Smooth muscle cell (in vitro differentiated cells): ENCODE measurements around the gene MRPS11. TPM values are rescaled to one million over a fixed set of nuclear protein-coding genes. Genes with fewer than 3 reads are reported as not detected.
"Not testable (repeated sequence)": the region's sequence is repeated elsewhere in the genome, so short reads cannot be mapped to it uniquely, and the experiment has no call there.

Experiments
- DNase-seq: peaks from one replicate; lab custom pipeline; 2025; ENCODE audit not compliant: unreplicated experiment; lab: John Stamatoyannopoulos, UW
- H2AFZ ChIP-seq: fragments of 200-600 bp; sonication (generic); 2 replicates; pipeline ENCODE4 v1.6.0; 2016; ENCODE audit warnings: antibody characterized with exemption, low read depth, mild to moderate bottlenecking
- H3F3A ChIP-seq: fragments of 200-600 bp; sonication (generic); 2 replicates; pipeline ENCODE4 v1.6.0; 2017; ENCODE audit warnings: antibody characterized with exemption, low read depth
- H3K27ac ChIP-seq: fragments of 200-600 bp; sonication (generic); 2 replicates; pipeline ENCODE4 v1.5.1; 2016; ENCODE audit warnings: low read depth, mild to moderate bottlenecking
- H3K27me3 ChIP-seq: fragments of 200-600 bp; sonication (generic); 2 replicates; pipeline ENCODE4 v1.6.1; 2016; ENCODE audit warnings: low read depth, mild to moderate bottlenecking
- H3K36me3 ChIP-seq: fragments of 200-600 bp; sonication (generic); 2 replicates; pipeline ENCODE4 v1.5.1; 2016; ENCODE audit warnings: low read depth
- H3K4me1 ChIP-seq: fragments of 200-600 bp; sonication (generic); 2 replicates; pipeline ENCODE4 v1.5.1; 2016; ENCODE audit warnings: low read depth
- H3K4me2 ChIP-seq: fragments of 200-600 bp; sonication (generic); 2 replicates; pipeline ENCODE4 v1.6.0; 2016; ENCODE audit warnings: mild to moderate bottlenecking
- H3K4me3 ChIP-seq: fragments of 200-600 bp; sonication (generic); 2 replicates; pipeline ENCODE4 v1.5.1; 2016; ENCODE audit warnings: mild to moderate bottlenecking
- H3K79me2 ChIP-seq: fragments of 200-600 bp; sonication (generic); 2 replicates; pipeline ENCODE4 v1.6.0; 2016; ENCODE audit warnings: low read depth, mild to moderate bottlenecking
- H3K9ac ChIP-seq: fragments of 200-600 bp; sonication (generic); 2 replicates; pipeline ENCODE4 v1.6.0; 2016; ENCODE audit warnings: low read depth
- H3K9me3 ChIP-seq: fragments of 200-600 bp; sonication (generic); replicated peaks from 2 replicates; pipeline ENCODE4 v1.5.1; 2016; ENCODE audit warnings: low read depth
- H4K20me1 ChIP-seq: fragments of 200-600 bp; sonication (generic); 2 replicates; pipeline ENCODE4 v1.6.0; 2016; ENCODE audit warnings: low read depth
- whole genome bisulfite sequencing: methylation state at CpG from one replicate; pipeline ENCODE4 v1.1.7; 2016; ENCODE audit warnings: low lambda C conversion rate; 5-methylcytosine and 5-hydroxymethylcytosine counted together
- polyA plus RNA-seq: library from polyadenylated mRNA; unstranded; fragments of >200 nt; fragmentation: Nextera tagmentation; extraction: Ambion mirVana; gene quantifications from 2 replicates; pipeline ENCODE4 v1.2.1, GENCODE V29; 2016
- total RNA-seq: library from RNA; depleted of rRNA; stranded (reverse); fragments of >200 nt; gene quantifications from 2 replicates; pipeline ENCODE4 v1.2.3, GENCODE V29; 2014
- TF ChIP-seq, protein P1 (sequence below): fragments of 200-600 bp; sonication (generic); IDR thresholded peaks from 2 replicates; pipeline ENCODE4 v1.5.1; 2017; ENCODE audit warnings: borderline replicate concordance, mild to moderate bottlenecking, antibody characterized with exemption; ENCODE audit not compliant: insufficient read depth, poor library complexity, severe bottlenecking

Gene MRPS11
- total and polyA plus RNA-seq, 2 experiments from 2014 or later = 39.1 to 69.1 TPM

DNA sequence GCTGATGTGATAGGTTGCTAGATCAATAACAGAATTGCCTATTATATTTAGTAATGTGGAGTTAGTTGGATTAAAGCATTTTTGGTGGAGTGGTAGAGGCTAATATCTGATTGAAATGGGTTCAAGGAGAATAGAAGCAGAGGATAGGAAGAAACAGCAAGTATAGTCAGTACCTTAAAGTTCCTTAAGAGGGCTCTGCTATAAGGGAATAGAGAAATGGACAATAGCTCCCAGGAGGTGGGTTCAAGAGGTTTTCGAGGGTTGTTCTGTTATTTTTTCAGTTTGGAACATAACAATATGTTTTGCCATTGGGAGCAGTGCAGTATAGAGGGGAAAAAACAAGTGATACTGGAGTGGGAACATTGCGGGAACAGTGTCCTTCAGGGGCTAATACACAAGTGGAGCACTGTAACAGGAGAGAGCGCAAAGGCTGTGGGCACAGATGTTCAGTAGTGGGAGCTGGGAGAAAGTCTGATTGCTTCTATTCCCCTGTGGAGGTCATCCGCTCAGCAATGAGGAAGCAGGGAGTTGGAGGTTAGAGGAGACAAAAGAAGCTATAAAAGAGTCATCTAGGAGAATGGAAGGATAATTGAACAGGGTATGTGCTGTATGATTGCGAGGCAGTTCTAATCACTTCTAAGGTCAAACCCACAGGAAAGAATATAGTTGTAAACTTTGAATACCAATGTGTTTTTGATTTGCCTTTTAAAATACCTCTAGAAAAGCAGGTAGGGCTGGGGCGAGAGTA lies 3.3 kb downstream of the MRPS11 start:
- no peaks in the 10 kb centered on the region for H3F3A ChIP-seq
- H3K36me3 ChIP-seq = no peaks in the 10 kb centered on the region
- 96% methylated on average over 6 of the region's 6 CpGs for WGBS
- H3K9ac ChIP-seq = no peak overlapping the region
- H3K9me3 ChIP-seq = no peaks in the 10 kb centered on the region
- H3K27me3 ChIP-seq = no peaks in the 10 kb centered on the region
- DNase-seq = no peak
- H3K4me2 ChIP-seq = no peak overlapping the region
- no peaks in the 10 kb centered on the region for H4K20me1 ChIP-seq
- no peak overlapping the region for H3K4me3 ChIP-seq
- no peak overlapping the region for H3K27ac ChIP-seq
- peaks cover 21% of the 10 kb centered on the region for H3K79me2 ChIP-seq
- no peak overlapping the region for H2AFZ ChIP-seq
- TF ChIP-seq, protein P1, sequence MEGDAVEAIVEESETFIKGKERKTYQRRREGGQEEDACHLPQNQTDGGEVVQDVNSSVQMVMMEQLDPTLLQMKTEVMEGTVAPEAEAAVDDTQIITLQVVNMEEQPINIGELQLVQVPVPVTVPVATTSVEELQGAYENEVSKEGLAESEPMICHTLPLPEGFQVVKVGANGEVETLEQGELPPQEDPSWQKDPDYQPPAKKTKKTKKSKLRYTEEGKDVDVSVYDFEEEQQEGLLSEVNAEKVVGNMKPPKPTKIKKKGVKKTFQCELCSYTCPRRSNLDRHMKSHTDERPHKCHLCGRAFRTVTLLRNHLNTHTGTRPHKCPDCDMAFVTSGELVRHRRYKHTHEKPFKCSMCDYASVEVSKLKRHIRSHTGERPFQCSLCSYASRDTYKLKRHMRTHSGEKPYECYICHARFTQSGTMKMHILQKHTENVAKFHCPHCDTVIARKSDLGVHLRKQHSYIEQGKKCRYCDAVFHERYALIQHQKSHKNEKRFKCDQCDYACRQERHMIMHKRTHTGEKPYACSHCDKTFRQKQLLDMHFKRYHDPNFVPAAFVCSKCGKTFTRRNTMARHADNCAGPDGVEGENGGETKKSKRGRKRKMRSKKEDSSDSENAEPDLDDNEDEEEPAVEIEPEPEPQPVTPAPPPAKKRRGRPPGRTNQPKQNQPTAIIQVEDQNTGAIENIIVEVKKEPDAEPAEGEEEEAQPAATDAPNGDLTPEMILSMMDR = no peak
- peaks cover 14% of the 10 kb centered on the region for H3K4me1 ChIP-seq

DNA sequence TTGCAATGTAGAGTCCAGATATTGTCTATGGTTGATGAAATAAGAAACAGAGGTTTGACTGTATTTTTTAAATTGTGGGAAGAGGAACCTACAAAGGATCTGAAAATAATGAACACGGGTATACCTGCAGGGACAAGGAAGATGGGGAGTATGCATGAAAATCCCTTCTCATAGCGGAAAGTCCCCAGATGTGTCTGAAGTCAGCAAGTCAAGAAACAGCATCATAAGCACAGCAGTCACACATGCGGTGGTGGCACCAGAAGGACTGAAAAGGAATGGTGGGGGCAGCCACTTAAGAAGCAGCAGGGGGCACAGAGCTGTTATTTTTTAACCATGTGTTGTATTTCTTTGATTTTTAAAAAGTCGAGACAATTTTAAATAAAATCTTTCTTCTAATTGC lies 4.7 kb downstream of the MRPS11 start:
- H3K27me3 ChIP-seq = no peaks in the 10 kb centered on the region
- H3K79me2 ChIP-seq = peaks cover 7% of the 10 kb centered on the region
- H3K4me2 ChIP-seq = no peak overlapping the region
- no peaks in the 10 kb centered on the region for H3K36me3 ChIP-seq
- H3K4me3 ChIP-seq = no peak overlapping the region
- H3K9me3 ChIP-seq = no peaks in the 10 kb centered on the region
- H2AFZ ChIP-seq = no peak overlapping the region
- no peaks in the 10 kb centered on the region for H4K20me1 ChIP-seq
- H3F3A ChIP-seq = no peaks in the 10 kb centered on the region
- TF ChIP-seq, protein P1 = no peak
- no peak for DNase-seq
- peaks cover 6% of the 10 kb centered on the region for H3K4me1 ChIP-seq
- WGBS = 98% methylated on average over 4 of the region's 4 CpGs
- H3K9ac ChIP-seq = no peak overlapping the region
- H3K27ac ChIP-seq = no peak overlapping the region

DNA sequence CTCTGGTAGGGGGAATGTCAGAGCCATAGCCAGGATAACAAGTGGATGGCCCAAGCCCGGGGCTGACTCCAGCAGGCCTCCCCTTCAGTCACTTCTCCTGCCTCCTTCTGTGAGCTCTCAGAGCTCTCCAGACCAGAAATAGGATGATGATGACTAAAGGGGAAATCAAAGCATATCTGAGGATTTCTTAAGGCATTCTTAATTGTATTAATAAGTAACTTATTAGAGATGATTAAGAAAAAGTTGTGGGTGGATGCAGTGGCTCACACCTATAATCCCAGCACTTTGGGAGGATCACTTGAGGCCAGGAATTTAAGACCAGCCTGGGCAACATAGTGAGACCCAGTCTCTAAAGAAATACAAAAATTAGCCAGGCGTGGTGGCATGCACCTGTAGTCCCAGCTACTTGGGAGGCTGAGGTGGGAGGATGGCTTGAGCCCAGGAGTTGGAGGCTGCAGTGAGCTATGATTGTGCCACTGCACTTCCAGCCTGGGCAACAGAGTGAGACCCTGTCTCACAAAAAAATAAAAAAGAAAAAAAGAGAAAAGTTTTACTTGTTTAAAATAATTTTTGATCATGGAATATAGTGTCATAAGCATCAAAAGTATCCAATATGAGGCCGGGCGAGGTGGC lies 6.3 kb downstream of the MRPS11 start:
- H3K36me3 ChIP-seq, H3F3A ChIP-seq, H3K4me2 ChIP-seq, DNase-seq, H2AFZ ChIP-seq, H3K9ac ChIP-seq, H3K79me2 ChIP-seq, H3K27ac ChIP-seq, H4K20me1 ChIP-seq, H3K4me3 ChIP-seq, H3K4me1 ChIP-seq, H3K9me3 ChIP-seq, H3K27me3 ChIP-seq: not testable (repeated sequence)
- 97% methylated on average over 4 of the region's 4 CpGs for WGBS

DNA sequence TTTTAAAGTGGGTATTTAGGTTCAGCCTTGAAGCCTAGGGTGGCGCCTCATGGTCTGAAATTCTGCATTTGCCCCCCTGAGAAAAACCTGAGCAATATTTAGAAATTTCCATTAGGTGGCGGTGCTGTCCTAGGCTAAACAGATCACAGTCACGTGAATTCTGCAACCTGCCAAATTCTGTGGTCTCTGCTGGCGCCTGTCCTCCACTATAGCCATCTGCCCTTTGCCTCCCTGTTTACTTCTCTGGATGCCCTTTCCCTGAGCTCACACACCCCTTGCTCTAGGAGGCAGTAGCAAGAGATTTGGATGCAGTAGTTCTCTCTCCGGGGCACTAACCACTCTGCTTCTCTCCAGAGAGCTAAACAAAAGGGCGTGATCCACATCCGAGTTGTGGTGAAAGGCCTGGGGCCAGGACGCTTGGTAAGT lies 9.1 kb downstream of the MRPS11 start:
- Histone ChIP-seq H3K36me3 (no peaks in the 10 kb centered on the region), H3K4me2 (no peak overlapping the region), H3F3A (no peaks in the 10 kb centered on the region), H3K27me3 (no peaks in the 10 kb centered on the region), H3K9me3 (no peaks in the 10 kb centered on the region), H3K4me3 (no peak overlapping the region), H4K20me1 (no peaks in the 10 kb centered on the region), H2AFZ (no peak overlapping the region), H3K4me1 (no peaks in the 10 kb centered on the region), H3K27ac (no peak overlapping the region), H3K79me2 (no peaks in the 10 kb centered on the region), H3K9ac (no peak overlapping the region)
- TF ChIP-seq, protein P1 = peak; percentile 62
- DNase-seq = no peak
- 60% methylated on average over 8 of the region's 8 CpGs for WGBS
